ENCODE measurements around the gene PPP1R1A. TPM values are rescaled to one million over a fixed set of nuclear protein-coding genes. Genes with fewer than 3 reads are reported as not detected.

Gene PPP1R1A
- total RNA-seq, 1 experiment from 2014 or later = 110 TPM

- ChIA-PET CTCF (no interaction called here), POLR2A (ENCODE audit: low non-redundant PET) (interaction anchor here (0.6 kb wide), 1 partner anchor 9 kb away, joined by 3 read pairs; no protein-coding TSS in a partner anchor)
- Histone ChIP-seq H3K36me3 (ENCODE audit: insufficient read depth, low read length, poor library complexity, severe bottlenecking) (no peaks in the 10 kb centered on the region), H3K27me3 (replicated peaks; ENCODE audit: insufficient read depth, low read depth, low read length, poor library complexity) (no peaks in the 10 kb centered on the region), H3K9me3 (ENCODE audit: low read depth, low read length, poor library complexity, severe bottlenecking) (no peaks in the 10 kb centered on the region), H3K4me3 (ENCODE audit: low read depth, low read length, poor library complexity, severe bottlenecking) (no peak overlapping the region), H3K27ac (ENCODE audit: low read depth, low read length, poor library complexity, severe bottlenecking) (no peak overlapping the region), H3K4me1 (ENCODE audit: insufficient read depth, low read length, poor library complexity, severe bottlenecking) (peaks cover 37% of the 10 kb centered on the region)
- no TSS peak for BruUV-seq (replicated peaks)
- TF ChIP-seq EZH2 (IDR thresholded peaks at IDR 0.05; ENCODE audit: borderline replicate concordance, low read depth, low read length, poor library complexity, severe bottlenecking) (no peak), CTCF (conservative IDR thresholded peaks at IDR 0.05; ENCODE audit: low read depth, low read length) (no peak)
- intact Hi-C loops (cut with micrococcal nuclease; ENCODE audit: unreplicated experiment) = no loop called here
- DNase-seq (ENCODE audit: low spot score) = no peak
Measured at GRCh38 chr12:54606556-54606955, 18.1 kb upstream of the PPP1R1A start.

- no peaks in the 10 kb centered on the region for H3K36me3 ChIP-seq (ENCODE audit: insufficient read depth, low read length, poor library complexity, severe bottlenecking)
- POLR2A ChIA-PET (ENCODE audit: low non-redundant PET) = no interaction called here
- H3K4me3 ChIP-seq (ENCODE audit: low read depth, low read length, poor library complexity, severe bottlenecking) = no peak overlapping the region
- H3K9me3 ChIP-seq (ENCODE audit: low read depth, low read length, poor library complexity, severe bottlenecking) = no peaks in the 10 kb centered on the region
- H3K27ac ChIP-seq (ENCODE audit: low read depth, low read length, poor library complexity, severe bottlenecking) = peak overlapping the region; percentile 19
- no TSS peak for BruUV-seq (replicated peaks)
- TF ChIP-seq EZH2 (IDR thresholded peaks at IDR 0.05; ENCODE audit: borderline replicate concordance, low read depth, low read length, poor library complexity, severe bottlenecking) (no peak), CTCF (conservative IDR thresholded peaks at IDR 0.05; ENCODE audit: low read depth, low read length) (no peak)
- DNase-seq (ENCODE audit: low spot score) = no peak
- H3K27me3 ChIP-seq (replicated peaks; ENCODE audit: insufficient read depth, low read depth, low read length, poor library complexity) = no peaks in the 10 kb centered on the region
- intact Hi-C loops (cut with micrococcal nuclease; ENCODE audit: unreplicated experiment) = no loop called here
- peaks cover 40% of the 10 kb centered on the region for H3K4me1 ChIP-seq (ENCODE audit: insufficient read depth, low read length, poor library complexity, severe bottlenecking)
- CTCF ChIA-PET = interaction anchor here (0.7 kb wide), 1 partner anchor 52 kb away, joined by 5 read pairs; no protein-coding TSS in a partner anchor
Measured at GRCh38 chr12:54605138-54605970, 16.9 kb upstream of the PPP1R1A start.

- H3K36me3 ChIP-seq (ENCODE audit: insufficient read depth, low read length, poor library complexity, severe bottlenecking) = no peaks in the 10 kb centered on the region
- BruUV-seq (replicated peaks) = no TSS peak
- H3K9me3 ChIP-seq (ENCODE audit: low read depth, low read length, poor library complexity, severe bottlenecking) = no peaks in the 10 kb centered on the region
- ChIA-PET POLR2A (ENCODE audit: low non-redundant PET) (interaction anchor here (0.6 kb wide), 1 partner anchor 1016 kb away, joined by 3 read pairs; no protein-coding TSS in a partner anchor), CTCF (interaction anchor here (0.7 kb wide), 1 partner anchor 53 kb away, joined by 5 read pairs; no protein-coding TSS in a partner anchor)
- TF ChIP-seq EZH2 (IDR thresholded peaks at IDR 0.05; ENCODE audit: borderline replicate concordance, low read depth, low read length, poor library complexity, severe bottlenecking) (no peak), CTCF (conservative IDR thresholded peaks at IDR 0.05; ENCODE audit: low read depth, low read length) (no peak)
- intact Hi-C loops (cut with micrococcal nuclease; ENCODE audit: unreplicated experiment) = loop anchor here (5.0 kb wide), 1 partner anchor 98 kb away; no protein-coding TSS in a partner anchor
- H3K4me3 ChIP-seq (ENCODE audit: low read depth, low read length, poor library complexity, severe bottlenecking) = no peak overlapping the region
- H3K4me1 ChIP-seq (ENCODE audit: insufficient read depth, low read length, poor library complexity, severe bottlenecking) = peaks cover 40% of the 10 kb centered on the region
- no peak for DNase-seq (ENCODE audit: low spot score)
- H3K27me3 ChIP-seq (replicated peaks; ENCODE audit: insufficient read depth, low read depth, low read length, poor library complexity) = no peaks in the 10 kb centered on the region
- H3K27ac ChIP-seq (ENCODE audit: low read depth, low read length, poor library complexity, severe bottlenecking) = peak overlapping the region; percentile 61
Measured at GRCh38 chr12:54604436-54604835, 16.0 kb upstream of the PPP1R1A start.
